Neural cell (in vitro differentiated cells): ENCODE results near the gene TRIM44. TPM values are rescaled to one million over a fixed set of nuclear protein-coding genes. Genes with fewer than 3 reads are reported as not detected.

Experiments
- H2AFZ ChIP-seq: fragments of 200-600, 300-800 bp; sonication (generic), shearing (Covaris generic); 2 replicates; pipeline ENCODE4 v1.6.0; 2014; ENCODE audit warnings: low read depth, mild to moderate bottlenecking, antibody characterized with exemption, low read length, moderate library complexity
- H3F3A ChIP-seq: fragments of 200-600 bp; shearing (Covaris generic); 2 replicates; pipeline ENCODE4 v1.6.1; 2016; ENCODE audit warnings: mild to moderate bottlenecking, moderate library complexity, mixed read lengths, antibody characterized with exemption, low read length; ENCODE audit not compliant: insufficient read depth, poor library complexity, severe bottlenecking
- H3K27ac ChIP-seq: fragments of 200-600, 300-800 bp; sonication (generic), shearing (Covaris generic); 2 replicates; pipeline ENCODE4 v1.5.1; 2014; ENCODE audit warnings: mild to moderate bottlenecking, low read length, moderate library complexity
- H3K27me3 ChIP-seq: fragments of 300-800, 200-600 bp; sonication (generic), shearing (Covaris generic); 2 replicates; pipeline ENCODE4 v1.6.0; 2014; ENCODE audit warnings: mild to moderate bottlenecking, low read depth, low read length, moderate library complexity; ENCODE audit not compliant: insufficient read depth
- H3K36me3 ChIP-seq: fragments of 300-800, 200-600 bp; sonication (generic), shearing (Covaris generic); 2 replicates; pipeline ENCODE4 v1.5.1; 2014; ENCODE audit warnings: mild to moderate bottlenecking, antibody characterized with exemption, low read length, moderate library complexity; ENCODE audit not compliant: insufficient read depth
- H3K4me2 ChIP-seq: fragments of 300-800, 200-600 bp; sonication (generic), shearing (Covaris generic); 2 replicates; pipeline ENCODE4 v1.6.0; 2014; ENCODE audit warnings: mild to moderate bottlenecking, low read length
- H3K4me3 ChIP-seq: fragments of 300-800, 200-600 bp; sonication (generic), shearing (Covaris generic); 2 replicates; pipeline ENCODE4 v1.5.1; 2014; ENCODE audit warnings: mild to moderate bottlenecking, low read length, moderate library complexity
- H3K79me2 ChIP-seq: fragments of 200-600 bp; shearing (Covaris generic); replicated peaks from 2 replicates; pipeline ENCODE4 v1.6.0; 2014; ENCODE audit warnings: mild to moderate bottlenecking, low read length, moderate library complexity; ENCODE audit not compliant: insufficient read depth
- H3K9ac ChIP-seq: fragments of 300-800, 200-600 bp; sonication (generic), shearing (Covaris generic); 2 replicates; pipeline ENCODE4 v1.6.1; 2016; ENCODE audit warnings: mild to moderate bottlenecking, low read length, mixed read lengths
- H3K9me2 ChIP-seq: fragments of 200-600 bp; shearing (Covaris generic); 2 replicates; pipeline ENCODE4 v1.6.1; 2016; ENCODE audit warnings: mild to moderate bottlenecking, low read length, mixed read lengths; ENCODE audit not compliant: insufficient read depth
- H3K9me3 ChIP-seq: fragments of 200-600, 300-800 bp; sonication (generic), shearing (Covaris generic); 2 replicates; pipeline ENCODE4 v1.6.1; 2016; ENCODE audit warnings: mild to moderate bottlenecking, mixed run types, low read length, moderate library complexity, mixed read lengths
- H4K20me1 ChIP-seq: fragments of 200-600 bp; shearing (Covaris generic); 2 replicates; pipeline ENCODE4 v1.6.1; 2016; ENCODE audit warnings: mild to moderate bottlenecking, mixed run types; ENCODE audit not compliant: insufficient read depth
- CTCF ChIP-seq: fragments of 450-650 bp; IDR thresholded peaks from 2 replicates; pipeline ENCODE4 v1.5.1; 2014; ENCODE audit warnings: antibody characterized with exemption, mild to moderate bottlenecking, moderate library complexity; ENCODE audit not compliant: poor library complexity, severe bottlenecking
- EP300 ChIP-seq: fragments of 450-650 bp; conservative IDR thresholded peaks from 2 replicates; pipeline ENCODE4 v1.6.1; 2014; ENCODE audit warnings: antibody characterized with exemption, mild to moderate bottlenecking, moderate library complexity; ENCODE audit not compliant: poor library complexity, severe bottlenecking
- EZH2 ChIP-seq: fragments of 200-600, 300-800 bp; shearing (Covaris generic), sonication (generic); IDR thresholded peaks from 2 replicates; pipeline ENCODE4 v1.6.1; 2014; ENCODE audit warnings: antibody characterized with exemption, low read length, borderline replicate concordance, mild to moderate bottlenecking; ENCODE audit not compliant: insufficient read depth, poor library complexity, severe bottlenecking
- MXI1 ChIP-seq: fragments of 450-650 bp; conservative IDR thresholded peaks from 2 replicates; pipeline ENCODE4 v1.6.1; 2014; ENCODE audit warnings: antibody characterized with exemption, mild to moderate bottlenecking; ENCODE audit not compliant: poor library complexity, severe bottlenecking
- POLR2AphosphoS5 ChIP-seq: IDR thresholded peaks from 2 replicates; pipeline ENCODE4 v1.6.1; 2012
- RAD21 ChIP-seq: fragments of 450-650 bp; conservative IDR thresholded peaks from 2 replicates; pipeline ENCODE4 v1.6.1; 2014; ENCODE audit warnings: antibody characterized with exemption, mild to moderate bottlenecking, moderate library complexity
- REST ChIP-seq: IDR thresholded peaks from 2 replicates; pipeline ENCODE4 v1.6.1; 2012; ENCODE audit warnings: borderline replicate concordance
- SMC3 ChIP-seq: fragments of 450-650 bp; conservative IDR thresholded peaks from 2 replicates; pipeline ENCODE4 v1.6.1; 2014; ENCODE audit warnings: antibody characterized with exemption, mild to moderate bottlenecking, moderate library complexity; ENCODE audit not compliant: poor library complexity
- TAF1 ChIP-seq: IDR thresholded peaks from 2 replicates; pipeline ENCODE4 v1.6.1; 2012; ENCODE audit warnings: low read depth
- polyA plus RNA-seq: library from polyadenylated mRNA; depleted of rRNA; stranded (reverse); fragments of >200 nt; gene quantifications from 2 replicates; pipeline ENCODE4 v1.2.3, GENCODE V29; 2014

Gene TRIM44
- polyA plus RNA-seq, 1 donor from 2014 or later, result 14.9 TPM

- Histone ChIP-seq H2AFZ (no peak overlapping the region), H3K27ac (no peak overlapping the region), H3K4me2 (no peak overlapping the region), H3K9ac (no peak overlapping the region), H3K9me3 (no peaks in the 10 kb centered on the region), H3K27me3 (no peaks in the 10 kb centered on the region), H3K36me3 (no peaks in the 10 kb centered on the region), H3K9me2 (no peaks in the 10 kb centered on the region), H4K20me1 (no peaks in the 10 kb centered on the region), H3K4me3 (no peak overlapping the region), H3F3A (no peaks in the 10 kb centered on the region), H3K79me2 (no peaks in the 10 kb centered on the region)
- TF ChIP-seq REST (no peak), EZH2 (no peak), CTCF (no peak), SMC3 (no peak), POLR2AphosphoS5 (no peak), MXI1 (no peak), RAD21 (no peak), TAF1 (no peak), EP300 (no peak)
Observed at GRCh38 chr11:35844579-35844978, 182.0 kb downstream of the TRIM44 start.

- no peaks in the 10 kb centered on the region for H3K9me3 ChIP-seq
- H3K27ac ChIP-seq, result no peak overlapping the region
- H3K4me3 ChIP-seq, result no peak overlapping the region
- H3K36me3 ChIP-seq, result no peaks in the 10 kb centered on the region
- no peak for TF ChIP-seq EZH2
- TF ChIP-seq REST, result no peak
- no peak for TF ChIP-seq EP300
- TF ChIP-seq SMC3, result no peak
- no peak for TF ChIP-seq CTCF
- no peak for TF ChIP-seq MXI1
- TF ChIP-seq TAF1, result no peak
- TF ChIP-seq POLR2AphosphoS5, result no peak
- no peak for TF ChIP-seq RAD21
- H2AFZ ChIP-seq, result no peak overlapping the region
- no peaks in the 10 kb centered on the region for H3F3A ChIP-seq
- no peaks in the 10 kb centered on the region for H3K27me3 ChIP-seq
- H3K79me2 ChIP-seq, result no peaks in the 10 kb centered on the region
- no peaks in the 10 kb centered on the region for H4K20me1 ChIP-seq
- H3K9ac ChIP-seq, result no peak overlapping the region
- H3K4me2 ChIP-seq, result no peak overlapping the region
- H3K9me2 ChIP-seq, result no peaks in the 10 kb centered on the region
Observed at GRCh38 chr11:35845860-35846259, 183.3 kb downstream of the TRIM44 start.
